ENCODE data around the gene TSPAN19.

DNA sequence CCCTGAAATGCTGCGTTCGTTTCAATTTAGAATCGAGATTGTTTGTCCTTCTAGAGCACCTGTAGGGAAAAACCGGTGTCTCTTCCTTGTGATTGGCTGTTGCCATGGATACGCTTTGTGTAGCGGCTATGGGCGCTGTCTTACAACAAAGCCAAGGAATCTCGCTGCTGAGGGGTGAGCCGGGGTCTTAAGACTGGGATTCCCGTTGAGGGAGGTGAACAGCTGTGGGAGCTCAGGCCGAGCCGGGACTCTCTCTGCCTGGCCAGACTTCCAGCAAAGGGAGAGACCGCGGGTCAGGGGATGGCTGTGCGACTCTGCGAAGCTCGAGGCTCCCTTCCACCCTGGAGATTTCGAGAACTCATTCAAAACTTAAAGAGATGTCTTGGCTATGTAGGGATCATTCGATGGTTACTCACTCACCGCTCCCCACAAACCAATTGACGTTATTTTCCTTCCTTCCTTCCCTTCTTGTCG, at the start of gene TSPAN19, which contains the start of gene LRRIQ1:
- TF ChIP-seq, protein P1, sequence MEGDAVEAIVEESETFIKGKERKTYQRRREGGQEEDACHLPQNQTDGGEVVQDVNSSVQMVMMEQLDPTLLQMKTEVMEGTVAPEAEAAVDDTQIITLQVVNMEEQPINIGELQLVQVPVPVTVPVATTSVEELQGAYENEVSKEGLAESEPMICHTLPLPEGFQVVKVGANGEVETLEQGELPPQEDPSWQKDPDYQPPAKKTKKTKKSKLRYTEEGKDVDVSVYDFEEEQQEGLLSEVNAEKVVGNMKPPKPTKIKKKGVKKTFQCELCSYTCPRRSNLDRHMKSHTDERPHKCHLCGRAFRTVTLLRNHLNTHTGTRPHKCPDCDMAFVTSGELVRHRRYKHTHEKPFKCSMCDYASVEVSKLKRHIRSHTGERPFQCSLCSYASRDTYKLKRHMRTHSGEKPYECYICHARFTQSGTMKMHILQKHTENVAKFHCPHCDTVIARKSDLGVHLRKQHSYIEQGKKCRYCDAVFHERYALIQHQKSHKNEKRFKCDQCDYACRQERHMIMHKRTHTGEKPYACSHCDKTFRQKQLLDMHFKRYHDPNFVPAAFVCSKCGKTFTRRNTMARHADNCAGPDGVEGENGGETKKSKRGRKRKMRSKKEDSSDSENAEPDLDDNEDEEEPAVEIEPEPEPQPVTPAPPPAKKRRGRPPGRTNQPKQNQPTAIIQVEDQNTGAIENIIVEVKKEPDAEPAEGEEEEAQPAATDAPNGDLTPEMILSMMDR (IDR thresholded peaks at IDR 0.05): no peak
- TF ChIP-seq POLR2A (IDR thresholded peaks at IDR 0.05): no peak
- TF ChIP-seq POLR2AphosphoS5 (IDR thresholded peaks at IDR 0.05): no peak

All from breast epithelium (tissue), 3 donors.